Left lung (tissue), 10 donors: ENCODE data around the gene PLEK2. TPM values are rescaled to one million over a fixed set of nuclear protein-coding genes. Genes with fewer than 3 reads are reported as not detected.

Experiments used
- ATAC-seq: fragments of 200-7000 bp; cut with Tn5 transposase; one replicate; pipeline ENCODE4 v1.9.1; 2020; ENCODE audit warnings: moderate library complexity
- DNase-seq, 4 donors: peaks; one replicate each; pipeline ENCODE4 v3.0.0-alpha.2; 2013 to 2020
- H3K27ac ChIP-seq, 2 donors: fragments of 200-600 bp; sonication (generic) in 1 of 2; one replicate each; pipeline versions ENCODE4 v1.5.0 to v1.8.0; 2020 to 2021
- H3K27me3 ChIP-seq, 2 donors: fragments of 200-600 bp; sonication (generic) in 1 of 2; one replicate each; pipeline versions ENCODE4 v1.5.0 to v1.8.0; 2020 to 2021
- H3K36me3 ChIP-seq, 2 donors: fragments of 200-600 bp; sonication (generic) in 1 of 2; one replicate each; pipeline versions ENCODE4 v1.5.0 to v1.8.0; 2020 to 2021
- H3K4me1 ChIP-seq, 2 donors: fragments of 200-600 bp; one replicate each; pipeline ENCODE4 v1.8.0; 2021
- H3K4me3 ChIP-seq, 2 donors: fragments of 200-600 bp; sonication (generic) in 1 of 2; one replicate each; pipeline versions ENCODE4 v1.5.0 to v1.8.0; 2020 to 2021; ENCODE audit warnings: mild to moderate bottlenecking in 1 of 2
- H3K9me3 ChIP-seq, 2 donors: fragments of 200-600 bp; sonication (generic) in 1 of 2; one replicate each; pipeline versions ENCODE4 v1.5.0 to v1.8.0; 2020 to 2021
- CTCF ChIP-seq, 2 donors: fragments of 200-600 bp; sonication (generic) in 1 of 2; IDR thresholded peaks; one replicate each; pipeline versions ENCODE4 v1.5.0 to v1.8.0; 2021; ENCODE audit warnings: antibody characterized with exemption in 2 of 2
- intact Hi-C, 2 donors: fragments of 100-400 bp; cut with DNase I; formaldehyde crosslinking; loops; one replicate each; pipeline versions ENCODE4 v1.11.2 to v1.14.2; 2022
- polyA plus RNA-seq, 6 donors: library from polyadenylated mRNA; unstranded; fragments of 120-200 nt; gene quantifications; one replicate each; pipeline ENCODE4 v1.2.1, GENCODE V29; 2013; ENCODE audit not compliant: insufficient read length in 6 of 6
- total RNA-seq, 2 donors: library from RNA; stranded (reverse); fragmentation: NEBNext Ultra II Directional; extraction: Animal tissue kit (Norgen Biotek cat#: 25700); gene quantifications; one replicate each; pipeline ENCODE4 v1.2.1, GENCODE V29; 2021
- donor health status: DM: no; HTN: yes; CAD: no.
- donor health status: DM: no; HTN: no; CAD: no.

PLEK2 gene
- total and polyA plus RNA-seq, 8 donors, result 2.8 to 6.7 (median 4.7) TPM

GRCh38 chr14:67405771-67406170 lies 6.2 kb downstream of the PLEK2 start:
- Histone ChIP-seq H3K4me1 (no peaks in the 10 kb centered on the region), H3K27ac (no peak overlapping the region), H3K9me3 (no peaks in the 10 kb centered on the region), H3K27me3 (no peaks in the 10 kb centered on the region), H3K36me3 (no peaks in the 10 kb centered on the region), H3K4me3 (no peak overlapping the region)
- no peak for TF ChIP-seq CTCF (IDR thresholded peaks at IDR 0.05)
- ATAC-seq (no peak), DNase-seq (no peak)
- intact Hi-C loops, result no loop called here

GRCh38 chr14:67400434-67400833 lies 11.5 kb downstream of the PLEK2 start:
- intact Hi-C loops, result no loop called here
- Histone ChIP-seq H3K9me3 (no peaks in the 10 kb centered on the region), H3K4me1 (no peaks in the 10 kb centered on the region), H3K4me3 (no peak overlapping the region), H3K27me3 (no peaks in the 10 kb centered on the region), H3K36me3 (no peaks in the 10 kb centered on the region), H3K27ac (no peak overlapping the region)
- ATAC-seq (no peak), DNase-seq (no peak)
- no peak for TF ChIP-seq CTCF (IDR thresholded peaks at IDR 0.05)

GRCh38 chr14:67397536-67397935 lies 14.4 kb downstream of the PLEK2 start:
- Histone ChIP-seq H3K9me3 (no peaks in the 10 kb centered on the region), H3K4me3 (no peak overlapping the region), H3K27me3 (no peaks in the 10 kb centered on the region), H3K36me3 (no peaks in the 10 kb centered on the region), H3K27ac (no peak overlapping the region), H3K4me1 (no peaks in the 10 kb centered on the region)
- ATAC-seq (no peak), DNase-seq (no peak)
- intact Hi-C loops, result no loop called here
- TF ChIP-seq CTCF (IDR thresholded peaks at IDR 0.05), result no peak

GRCh38 chr14:67396381-67396970 lies 15.5 kb downstream of the PLEK2 start:
- Histone ChIP-seq H3K27ac (no peak overlapping the region), H3K4me3 (no peak overlapping the region), H3K4me1 (no peaks in the 10 kb centered on the region), H3K9me3 (no peaks in the 10 kb centered on the region), H3K27me3 (no peaks in the 10 kb centered on the region), H3K36me3 (no peaks in the 10 kb centered on the region)
- ATAC-seq (no peak), DNase-seq (no peak)
- intact Hi-C loops, result no loop called here
- TF ChIP-seq CTCF (IDR thresholded peaks at IDR 0.05), result no peak

- Histone ChIP-seq H3K9me3 (no peaks in the 10 kb centered on the region), H3K4me3 (no peak overlapping the region), H3K27me3 (no peaks in the 10 kb centered on the region), H3K4me1 (no peaks in the 10 kb centered on the region), H3K36me3 (no peaks in the 10 kb centered on the region), H3K27ac (no peak overlapping the region)
- DNase-seq, result no peak
- TF ChIP-seq CTCF (IDR thresholded peaks at IDR 0.05), result no peak
- ATAC-seq, result no peak
- intact Hi-C loops, result no loop called here
These were observed 16.1 kb downstream of the PLEK2 start for GRCh38 chr14:67395876-67396189.
